Gastroesophageal sphincter (tissue), 3 donors: Measurements from ENCODE around the gene MANEA.

Experiments
- POLR2A ChIP-seq, 2 donors: fragments of 450-650 bp; IDR thresholded peaks; one replicate each; pipeline ENCODE4 v1.6.1; 2017; ENCODE audit warnings: antibody characterized with exemption in 2 of 2, mild to moderate bottlenecking in 2 of 2, moderate library complexity in 1 of 2
- TF ChIP-seq, protein P1 (sequence below), 4 experiments: fragments of 200-600 bp in 2 of 4; fragments of 450-650 bp in 2 of 4; sonication (generic) in 1 of 4; IDR thresholded peaks; one replicate each; pipeline ENCODE4 v1.5.1; 2017 to 2019; ENCODE audit warnings: antibody characterized with exemption in 4 of 4, mild to moderate bottlenecking in 2 of 4, moderate library complexity in 2 of 4

DNA sequence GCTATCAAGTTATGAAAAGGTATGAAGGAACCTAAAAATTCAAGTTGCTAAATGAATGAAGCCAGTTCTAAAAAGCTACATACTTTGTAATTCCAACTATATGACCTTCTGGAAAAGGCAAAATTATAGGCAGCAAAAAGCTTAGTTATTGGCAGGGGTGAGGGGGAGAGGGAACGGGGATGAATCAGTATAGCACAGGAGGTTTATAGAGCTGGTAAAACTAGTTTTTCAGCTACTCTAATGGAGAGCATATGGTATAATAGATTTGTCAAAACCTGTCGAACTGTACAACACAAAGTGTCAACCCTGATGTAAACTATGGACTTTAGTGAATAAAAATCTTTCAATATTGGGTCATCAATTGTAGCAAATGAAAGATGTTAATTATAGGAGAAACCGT lies 18.7 kb downstream of the MANEA start:
- TF ChIP-seq, protein P1, sequence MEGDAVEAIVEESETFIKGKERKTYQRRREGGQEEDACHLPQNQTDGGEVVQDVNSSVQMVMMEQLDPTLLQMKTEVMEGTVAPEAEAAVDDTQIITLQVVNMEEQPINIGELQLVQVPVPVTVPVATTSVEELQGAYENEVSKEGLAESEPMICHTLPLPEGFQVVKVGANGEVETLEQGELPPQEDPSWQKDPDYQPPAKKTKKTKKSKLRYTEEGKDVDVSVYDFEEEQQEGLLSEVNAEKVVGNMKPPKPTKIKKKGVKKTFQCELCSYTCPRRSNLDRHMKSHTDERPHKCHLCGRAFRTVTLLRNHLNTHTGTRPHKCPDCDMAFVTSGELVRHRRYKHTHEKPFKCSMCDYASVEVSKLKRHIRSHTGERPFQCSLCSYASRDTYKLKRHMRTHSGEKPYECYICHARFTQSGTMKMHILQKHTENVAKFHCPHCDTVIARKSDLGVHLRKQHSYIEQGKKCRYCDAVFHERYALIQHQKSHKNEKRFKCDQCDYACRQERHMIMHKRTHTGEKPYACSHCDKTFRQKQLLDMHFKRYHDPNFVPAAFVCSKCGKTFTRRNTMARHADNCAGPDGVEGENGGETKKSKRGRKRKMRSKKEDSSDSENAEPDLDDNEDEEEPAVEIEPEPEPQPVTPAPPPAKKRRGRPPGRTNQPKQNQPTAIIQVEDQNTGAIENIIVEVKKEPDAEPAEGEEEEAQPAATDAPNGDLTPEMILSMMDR (IDR thresholded peaks at IDR 0.05): no peak
- TF ChIP-seq POLR2A (IDR thresholded peaks at IDR 0.05): no peak
